ENCODE data around the gene RRAGD. TPM values are rescaled to one million over a fixed set of nuclear protein-coding genes. Genes with fewer than 3 reads are reported as not detected.

RRAGD gene
- total RNA-seq, 1 experiment from 2014 or later = not detected

GRCh38 chr6:89315249-89315885 is 96.7 kb downstream of the RRAGD start, which contains the start of gene GABRR2:
GABRR2 (minus strand) TSS chr6:89315299; CDS start chr6:89315165, 134 bp downstream.
- TF ChIP-seq CTCF (conservative IDR thresholded peaks at IDR 0.05) (no peak), EZH2 (IDR thresholded peaks at IDR 0.05; ENCODE audit: low read depth) (no peak)
- POLR2A ChIA-PET (ENCODE audit: unreplicated experiment) = interaction anchor here (0.6 kb wide), 1 partner anchor 236 kb away, joined by 4 read pairs; no protein-coding TSS in a partner anchor
- no peaks in the 10 kb centered on the region for H4K20me1 ChIP-seq (ENCODE audit: insufficient read depth)
- H3K27me3 ChIP-seq (ENCODE audit: insufficient read depth, low read depth) = no peaks in the 10 kb centered on the region
- H3K4me1 ChIP-seq (replicated peaks; ENCODE audit: insufficient read depth) = no peaks in the 10 kb centered on the region
- H3K4me3 ChIP-seq = no peak within 1 kb of the TSS
- H3F3A ChIP-seq (ENCODE audit: insufficient read depth, low read depth) = no peaks in the 10 kb centered on the region
- DNase-seq = no peak
- intact Hi-C loops (cut with micrococcal nuclease; ENCODE audit: unreplicated experiment) = no loop called here
- CTCF ChIA-PET = no interaction called here
- no peaks in the 10 kb centered on the region for H3K9me2 ChIP-seq (ENCODE audit: insufficient read depth)
- H2AFZ ChIP-seq = no peak within 1 kb of the TSS
- H3K79me2 ChIP-seq (ENCODE audit: low read depth) = no peaks in the 10 kb centered on the region
- no peaks in the 10 kb centered on the region for H3K9me3 ChIP-seq (ENCODE audit: insufficient read depth, low read depth)
- H3K36me3 ChIP-seq (ENCODE audit: low read depth) = no peaks in the 10 kb centered on the region
- no peak within 1 kb of the TSS for H3K27ac ChIP-seq
- no TSS peak for BruUV-seq (replicated peaks)
- no peak within 1 kb of the TSS for H3K4me2 ChIP-seq

- Histone ChIP-seq H3K4me2 (no peak overlapping the region), H3K4me3 (no peak overlapping the region), H3K36me3 (ENCODE audit: low read depth) (no peaks in the 10 kb centered on the region), H3K4me1 (replicated peaks; ENCODE audit: insufficient read depth) (no peaks in the 10 kb centered on the region), H3K9me2 (ENCODE audit: insufficient read depth) (no peaks in the 10 kb centered on the region), H2AFZ (no peak overlapping the region), H3K79me2 (ENCODE audit: low read depth) (no peaks in the 10 kb centered on the region), H4K20me1 (ENCODE audit: insufficient read depth) (no peaks in the 10 kb centered on the region), H3K9me3 (ENCODE audit: insufficient read depth, low read depth) (no peaks in the 10 kb centered on the region), H3K27ac (no peak overlapping the region), H3K27me3 (ENCODE audit: insufficient read depth, low read depth) (no peaks in the 10 kb centered on the region), H3F3A (ENCODE audit: insufficient read depth, low read depth) (no peaks in the 10 kb centered on the region)
- BruUV-seq (replicated peaks) = no TSS peak
- POLR2A ChIA-PET (ENCODE audit: unreplicated experiment) = no interaction called here
- DNase-seq = no peak
- intact Hi-C loops (cut with micrococcal nuclease; ENCODE audit: unreplicated experiment) = no loop called here
- CTCF ChIA-PET = no interaction called here
- TF ChIP-seq CTCF (conservative IDR thresholded peaks at IDR 0.05) (no peak), EZH2 (IDR thresholded peaks at IDR 0.05; ENCODE audit: low read depth) (no peak)
Measured at GRCh38 chr6:89314692-89315091, 97.4 kb downstream of the RRAGD start.

Other genes starting within 250 kb of the RRAGD start
- not detected in 2 replicates for gene GABRR1, start 194.9 kb downstream of the RRAGD start, total RNA-seq (2021)
- gene GABRR2, start 97.0 kb downstream of the RRAGD start, total RNA-seq (2021) = 0.52 TPM in 1 of 2 replicates, not detected in the other
- gene UBE2J1, start 59.6 kb downstream of the RRAGD start, total RNA-seq (2021) = 19.8 and 29.0 TPM in 2 replicates
- 1.8 and 2.7 TPM in 2 replicates for gene ANKRD6, start 20.9 kb upstream of the RRAGD start, total RNA-seq (2021)
- 16.7 and 24.2 TPM in 2 replicates for gene LYRM2, start 226.5 kb upstream of the RRAGD start, total RNA-seq (2021)

Measured in PC-9 (cell line).